ENCODE data around the gene SBK3.

GRCh38 chr19:55503157-55503501 is 42.2 kb downstream of the SBK3 start:
- TF ChIP-seq POLR2A (IDR thresholded peaks at IDR 0.05; ENCODE audit: low read depth, low read length), result no peak
- no peak for TF ChIP-seq POLR2AphosphoS5 (IDR thresholded peaks at IDR 0.05; ENCODE audit: low read depth, low read length)

Data from GM12891 (cell line).